GM06990 (cell line): Measurements from ENCODE around the gene NAV3.

ENCODE experiments used
- DNase-seq: peaks from one replicate; pipeline ENCODE4 v3.0.0-alpha.2; 2011; ENCODE audit not compliant: insufficient read length; ENCODE audit errors: extremely low read depth
- H3K27me3 ChIP-seq: replicated peaks from 2 replicates; pipeline ENCODE4 v1.6.0; 2011; ENCODE audit warnings: low read length; ENCODE audit not compliant: control insufficient read depth, insufficient read depth
- H3K36me3 ChIP-seq: 2 replicates; pipeline ENCODE4 v1.5.1; 2011; ENCODE audit warnings: low read length; ENCODE audit not compliant: control insufficient read depth, insufficient read depth
- H3K4me3 ChIP-seq: replicated peaks from 2 replicates; pipeline ENCODE4 v1.5.1; 2011; ENCODE audit warnings: low read depth, mild to moderate bottlenecking, control low read depth, low read length
- CTCF ChIP-seq: IDR thresholded peaks from 2 replicates; pipeline ENCODE4 v1.5.1; 2011; ENCODE audit warnings: low read length, control low read depth, mild to moderate bottlenecking, inconsistent platforms; ENCODE audit not compliant: insufficient read depth, poor library complexity, severe bottlenecking

The NAV3 gene

GRCh38 chr12:78229591-78230101 lies 399.0 kb downstream of the NAV3 start:
- Histone ChIP-seq H3K36me3 (no peaks in the 10 kb centered on the region), H3K4me3 (no peak overlapping the region), H3K27me3 (no peaks in the 10 kb centered on the region)
- peak; percentile 79 for TF ChIP-seq CTCF
- DNase-seq = peak; percentile 21

- DNase-seq = no peak
- no peak for TF ChIP-seq CTCF
- no peaks in the 10 kb centered on the region for H3K36me3 ChIP-seq
- no peak overlapping the region for H3K4me3 ChIP-seq
- no peaks in the 10 kb centered on the region for H3K27me3 ChIP-seq
These were observed 402.1 kb downstream of the NAV3 start for GRCh38 chr12:78232756-78233155.

GRCh38 chr12:78236264-78236663 lies 405.6 kb downstream of the NAV3 start:
- H3K36me3 ChIP-seq = no peaks in the 10 kb centered on the region
- DNase-seq = no peak
- no peak for TF ChIP-seq CTCF
- H3K4me3 ChIP-seq = no peak overlapping the region
- no peaks in the 10 kb centered on the region for H3K27me3 ChIP-seq

- Histone ChIP-seq H3K4me3 (no peak overlapping the region), H3K36me3 (no peaks in the 10 kb centered on the region), H3K27me3 (no peaks in the 10 kb centered on the region)
- no peak for DNase-seq
- no peak for TF ChIP-seq CTCF
These were observed 408.9 kb downstream of the NAV3 start for GRCh38 chr12:78239544-78239943.

- TF ChIP-seq CTCF = no peak
- H3K4me3 ChIP-seq = no peak overlapping the region
- no peaks in the 10 kb centered on the region for H3K27me3 ChIP-seq
- H3K36me3 ChIP-seq = no peaks in the 10 kb centered on the region
- DNase-seq = no peak
These were observed 410.1 kb downstream of the NAV3 start for GRCh38 chr12:78240827-78241226.

GRCh38 chr12:78241446-78241845 lies 410.8 kb downstream of the NAV3 start:
- no peaks in the 10 kb centered on the region for H3K36me3 ChIP-seq
- no peak for TF ChIP-seq CTCF
- DNase-seq = no peak
- no peak overlapping the region for H3K4me3 ChIP-seq
- no peaks in the 10 kb centered on the region for H3K27me3 ChIP-seq
